Endometrial microvascular endothelial cells (primary cell): ENCODE measurements around the gene ZNF385B. TPM values are rescaled to one million over a fixed set of nuclear protein-coding genes. Genes with fewer than 3 reads are reported as not detected.

Source experiments
- in situ Hi-C: cut with HindIII; loops from 2 replicates; pipeline ENCODE4 v1.10.0; 2017; ENCODE audit warnings: low sequenced_read_pairs, low pct_unique_long_range_greater_than_20kb; ENCODE audit errors: inconsistent ontology term
- total RNA-seq: library from RNA; depleted of rRNA; stranded (reverse); fragments of >200 nt; gene quantifications from one replicate; pipeline ENCODE4 v1.2.3, GENCODE V29; 2015; ENCODE audit errors: inconsistent ontology term

ZNF385B gene
- total RNA-seq, 1 donor from 2014 or later = not detected

GRCh38 chr2:179860255-179861026, 971 bp downstream of the ZNF385B start:
- in situ Hi-C loops = no loop called here

GRCh38 chr2:179859523-179859922, 1.9 kb downstream of the ZNF385B start:
- in situ Hi-C loops = no loop called here

GRCh38 chr2:179857236-179857635, 4.2 kb downstream of the ZNF385B start:
- in situ Hi-C loops = no loop called here

- in situ Hi-C loops = no loop called here
Observed at GRCh38 chr2:179856205-179856604, 5.2 kb downstream of the ZNF385B start.

GRCh38 chr2:179855673-179856072, 5.7 kb downstream of the ZNF385B start:
- in situ Hi-C loops = no loop called here

GRCh38 chr2:179854891-179855290, 6.5 kb downstream of the ZNF385B start:
- in situ Hi-C loops = no loop called here

- in situ Hi-C loops = no loop called here
Observed at GRCh38 chr2:179853108-179853507, 8.3 kb downstream of the ZNF385B start.

- in situ Hi-C loops = no loop called here
Observed at GRCh38 chr2:179850188-179850587, 11.2 kb downstream of the ZNF385B start.

- in situ Hi-C loops = no loop called here
Observed at GRCh38 chr2:179849719-179850118, 11.7 kb downstream of the ZNF385B start.

GRCh38 chr2:179843541-179843940, 17.9 kb downstream of the ZNF385B start:
- in situ Hi-C loops = no loop called here

GRCh38 chr2:179842498-179843153, 18.8 kb downstream of the ZNF385B start:
- in situ Hi-C loops = no loop called here

- in situ Hi-C loops = no loop called here
Observed at GRCh38 chr2:179840840-179841239, 20.6 kb downstream of the ZNF385B start.

- in situ Hi-C loops = no loop called here
Observed at GRCh38 chr2:179837408-179837807, 24.0 kb downstream of the ZNF385B start.

GRCh38 chr2:179830043-179830787, 31.2 kb downstream of the ZNF385B start:
- in situ Hi-C loops = no loop called here

GRCh38 chr2:179826297-179826696, 35.1 kb downstream of the ZNF385B start:
- in situ Hi-C loops = no loop called here

GRCh38 chr2:179825494-179825893, 35.9 kb downstream of the ZNF385B start:
- in situ Hi-C loops = no loop called here

- in situ Hi-C loops = no loop called here
Observed at GRCh38 chr2:179824961-179825360, 36.5 kb downstream of the ZNF385B start.

GRCh38 chr2:179822540-179822939, 38.9 kb downstream of the ZNF385B start:
- in situ Hi-C loops = no loop called here

GRCh38 chr2:179818546-179818945, 42.9 kb downstream of the ZNF385B start:
- in situ Hi-C loops = no loop called here
